ENCODE measurements around the gene DSCAM.

The DSCAM gene

DNA sequence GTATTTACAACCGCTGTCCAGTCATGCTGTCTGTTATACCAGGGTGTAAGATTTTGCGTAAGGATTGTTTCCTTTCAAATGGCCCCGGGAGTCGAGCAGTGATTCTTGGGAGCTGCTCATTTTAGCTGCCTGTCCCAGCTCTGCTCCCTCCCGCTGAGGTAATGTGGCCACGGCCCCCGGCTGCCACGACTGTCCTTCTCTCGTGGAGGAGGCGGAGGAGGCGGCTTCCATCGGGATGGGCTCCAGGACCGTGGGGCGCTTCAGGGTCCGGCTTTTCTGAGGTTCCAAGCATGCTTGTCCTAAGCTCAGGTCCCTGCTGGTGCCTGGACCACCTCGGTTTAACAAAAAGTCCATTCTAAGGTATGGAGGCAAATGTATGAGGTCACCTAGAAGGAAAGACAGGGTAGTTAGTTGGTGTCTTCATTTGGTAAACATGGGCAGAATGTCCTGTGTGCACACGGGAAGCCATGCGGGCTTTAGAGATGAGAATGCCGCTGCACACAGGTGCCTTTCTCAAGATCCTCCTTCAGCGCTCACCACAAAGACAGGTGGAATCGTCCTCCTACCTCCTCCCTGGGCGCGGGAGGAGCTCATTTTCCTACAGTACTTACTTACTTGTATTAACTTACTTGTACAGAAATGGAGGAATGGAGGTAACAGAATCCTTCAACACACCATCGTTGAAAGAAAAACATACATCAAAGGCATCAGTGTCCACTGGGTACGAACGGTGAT, 833.8 kb downstream of the DSCAM start:
- no peak for DNase-seq (ENCODE audit: low read depth in 3 of 3)

DNA sequence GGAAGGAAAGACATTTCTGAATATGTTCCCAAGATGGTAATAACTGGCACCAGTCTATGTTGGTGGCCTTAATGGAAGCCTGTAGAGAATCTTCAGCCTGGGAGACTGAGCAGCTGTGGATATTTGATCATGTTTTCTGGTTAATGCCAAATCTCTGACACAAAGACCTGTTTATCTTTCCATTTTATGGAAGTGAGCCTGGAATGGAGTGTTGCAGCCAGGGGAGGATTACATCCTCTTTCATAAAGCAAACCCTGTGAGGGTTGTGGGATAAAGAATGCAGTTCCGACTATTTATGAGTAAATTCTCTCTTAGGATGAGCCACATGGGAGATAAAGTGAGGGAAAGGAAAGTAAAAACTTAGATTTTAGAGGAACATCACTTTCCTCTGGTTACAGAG, 835.6 kb downstream of the DSCAM start:
- no peak for DNase-seq (ENCODE audit: low read depth in 3 of 3)

DNA sequence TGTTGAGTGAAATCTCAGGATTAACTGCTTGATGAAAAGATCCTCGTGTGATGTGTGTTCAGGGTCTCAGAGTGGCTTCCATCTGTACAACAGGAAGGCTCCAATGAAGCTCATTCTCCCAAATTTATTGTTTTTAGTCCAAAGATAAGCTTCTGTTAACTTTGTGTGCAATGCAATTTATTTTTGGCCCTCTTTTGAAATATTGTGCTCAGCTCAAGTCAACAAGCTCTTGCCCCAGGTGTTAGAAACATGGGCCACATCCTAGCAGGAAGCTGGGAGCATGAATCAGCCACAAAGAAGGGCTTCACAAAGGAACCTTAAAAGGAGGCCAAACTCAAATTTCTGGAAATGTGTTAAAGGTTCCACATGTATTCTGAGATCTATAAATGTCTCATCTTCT, 844.0 kb downstream of the DSCAM start:
- DNase-seq (ENCODE audit: low read depth in 3 of 3) = no peak

DNA sequence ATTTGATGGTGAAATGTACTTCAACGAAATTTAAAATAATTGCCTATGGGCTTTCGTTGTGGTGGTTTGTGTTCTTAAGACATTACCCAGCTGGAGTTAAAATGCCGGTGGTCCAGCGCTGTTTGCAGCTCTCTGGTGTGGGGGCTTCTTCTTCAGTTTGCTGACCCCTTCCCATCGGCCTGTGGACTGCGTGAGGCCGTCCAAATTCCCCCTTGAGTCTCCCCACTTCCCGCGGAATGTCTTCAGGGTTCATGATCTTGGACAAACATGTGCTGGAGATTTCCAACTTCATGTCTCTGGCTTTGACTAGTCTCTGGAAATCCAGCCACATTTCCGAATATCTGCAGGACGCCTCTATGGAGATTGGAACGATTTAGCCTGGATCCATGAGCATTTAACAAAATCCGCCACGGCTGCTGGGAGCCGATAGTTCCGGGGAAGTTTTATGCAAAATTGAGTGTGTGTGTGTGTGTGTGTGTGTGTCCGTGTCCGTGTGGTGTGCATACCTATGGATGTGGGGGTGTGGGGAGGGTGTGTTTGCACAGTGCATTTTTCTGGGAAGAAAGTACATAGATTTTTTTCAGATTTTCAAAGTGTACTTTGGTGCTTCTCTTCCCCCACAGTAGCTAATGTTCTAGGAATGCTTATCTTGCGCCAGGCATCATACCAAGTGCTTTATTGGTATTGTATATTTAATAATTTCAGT, 862.5 kb downstream of the DSCAM start:
- DNase-seq (ENCODE audit: low read depth in 3 of 3) = no peak

DNA sequence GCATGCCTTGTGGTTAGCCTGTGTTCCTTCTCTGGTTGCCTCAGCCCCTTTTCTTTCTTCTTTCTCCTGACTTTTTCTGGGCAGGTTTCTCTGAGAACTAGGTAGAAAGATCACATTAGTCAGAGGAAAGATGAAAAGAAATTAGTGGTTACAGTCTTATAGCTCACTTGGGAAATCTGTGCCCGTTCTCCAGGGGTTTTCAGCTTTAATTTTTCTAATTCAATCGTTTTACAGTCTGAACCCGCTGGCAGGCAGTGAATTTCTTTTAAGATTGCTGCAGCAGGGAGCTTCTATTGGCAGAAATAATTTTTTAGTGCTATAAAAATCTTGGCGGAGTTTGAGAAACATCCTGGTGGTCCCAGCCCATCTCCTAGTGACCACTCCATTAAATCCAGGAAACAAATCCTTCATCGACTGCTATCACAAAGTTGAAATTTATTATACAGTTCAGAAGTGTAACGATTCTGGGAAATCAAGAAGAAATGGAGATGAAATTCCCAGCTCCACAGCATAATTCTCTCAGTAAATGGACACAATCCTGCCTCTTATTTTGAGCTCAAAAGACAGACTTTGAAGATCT, 866.6 kb downstream of the DSCAM start:
- no peak for DNase-seq (ENCODE audit: low read depth in 3 of 3)

DNA sequence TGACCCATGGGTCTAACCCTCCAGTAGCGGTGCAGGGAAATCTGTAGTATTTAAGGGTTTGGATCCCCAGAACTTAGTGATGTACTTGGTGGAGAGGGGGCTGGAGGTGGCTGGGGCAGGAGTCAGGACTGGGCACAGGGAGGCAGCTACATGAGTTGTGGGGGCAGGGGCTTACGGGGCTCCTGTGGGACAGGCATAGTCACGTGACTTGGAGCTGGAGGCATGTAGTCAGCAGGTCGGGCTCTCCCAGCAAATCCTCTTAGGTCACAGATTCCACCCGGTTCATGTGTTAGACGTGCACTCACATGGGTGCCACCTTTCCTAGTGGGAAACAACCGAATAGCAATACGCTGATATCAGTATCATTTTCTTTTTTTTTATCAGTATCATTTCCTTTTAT, 867.6 kb downstream of the DSCAM start:
- DNase-seq (ENCODE audit: low read depth in 3 of 3) = no peak

DNA sequence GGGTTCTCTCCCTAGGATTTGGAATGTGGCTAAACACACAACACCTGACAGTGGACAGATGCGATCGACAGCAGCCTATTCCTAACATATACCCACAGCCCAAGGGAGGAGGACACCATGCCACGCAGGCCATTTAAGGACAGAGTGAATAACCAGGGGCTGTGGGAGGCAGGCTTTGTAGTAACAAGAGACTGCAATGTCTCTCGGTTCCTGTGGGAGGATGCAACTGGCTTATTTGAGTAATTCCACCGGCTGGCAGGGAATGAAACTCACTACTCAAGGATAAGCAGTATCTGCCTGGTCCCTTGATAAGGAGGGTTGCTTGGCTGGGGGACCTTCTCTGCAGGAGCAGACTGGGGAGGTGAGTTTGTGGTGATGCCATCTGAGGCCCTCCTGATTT, 870.2 kb downstream of the DSCAM start:
- DNase-seq (ENCODE audit: low read depth in 3 of 3) = no peak

DNA sequence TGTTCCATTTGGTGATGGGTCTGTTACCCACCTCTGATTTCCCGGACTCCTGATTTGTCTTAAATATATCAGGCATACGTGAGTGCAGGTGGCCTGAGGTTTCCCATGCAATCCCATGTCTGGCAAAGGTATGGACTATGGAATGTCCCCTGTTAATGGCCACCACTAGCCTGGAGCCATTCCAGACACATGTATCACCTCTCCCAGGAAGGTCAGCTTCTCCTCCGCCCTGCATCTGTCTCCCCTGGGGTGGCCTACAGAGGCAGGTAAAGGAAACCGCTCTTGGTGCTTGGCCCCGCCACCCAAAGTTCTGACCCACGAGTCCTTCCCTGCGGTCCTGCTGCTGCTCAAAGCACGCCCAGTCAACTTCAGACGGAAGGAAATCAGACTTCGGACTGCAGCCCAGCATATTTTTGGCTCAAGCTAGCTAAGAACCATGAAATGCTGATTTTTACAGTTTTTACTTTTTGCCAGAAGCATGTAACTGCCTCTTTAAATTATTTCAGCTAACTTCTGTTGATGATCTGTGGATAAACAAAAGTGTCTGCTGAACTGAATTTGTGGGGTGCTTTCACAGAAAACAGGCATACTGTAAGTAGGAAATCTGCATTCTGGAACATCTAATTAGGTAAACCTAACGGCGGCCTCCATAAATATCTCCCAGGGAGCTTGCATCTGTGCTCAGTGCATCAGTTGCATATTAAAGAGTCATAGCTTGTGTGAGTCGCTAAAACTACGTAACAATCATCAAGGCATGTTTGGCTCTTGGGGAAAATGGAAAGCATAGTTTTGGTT, 873.8 kb downstream of the DSCAM start:
- no peak for DNase-seq (ENCODE audit: low read depth in 3 of 3)

DNA sequence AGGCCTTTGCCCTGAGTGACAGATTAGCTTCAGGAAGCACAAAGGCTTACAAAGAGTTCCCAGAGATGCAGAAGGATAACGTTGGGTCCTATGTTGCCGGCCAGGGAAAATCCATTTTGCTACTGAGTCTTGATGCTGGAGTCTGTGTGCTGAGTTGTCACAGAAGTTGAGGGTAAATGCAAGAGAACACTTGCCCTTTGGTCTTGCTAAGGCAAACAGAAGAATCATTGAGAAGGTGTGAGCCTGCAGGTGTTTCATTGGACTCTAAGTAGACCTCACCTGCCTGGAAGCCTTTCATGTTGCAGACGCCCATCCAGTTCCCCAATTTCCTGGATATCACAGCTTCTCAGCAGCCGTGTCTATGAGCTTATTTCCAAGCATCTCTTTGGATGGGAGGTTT, 874.5 kb downstream of the DSCAM start:
- no peak for DNase-seq (ENCODE audit: low read depth in 3 of 3)

DNA sequence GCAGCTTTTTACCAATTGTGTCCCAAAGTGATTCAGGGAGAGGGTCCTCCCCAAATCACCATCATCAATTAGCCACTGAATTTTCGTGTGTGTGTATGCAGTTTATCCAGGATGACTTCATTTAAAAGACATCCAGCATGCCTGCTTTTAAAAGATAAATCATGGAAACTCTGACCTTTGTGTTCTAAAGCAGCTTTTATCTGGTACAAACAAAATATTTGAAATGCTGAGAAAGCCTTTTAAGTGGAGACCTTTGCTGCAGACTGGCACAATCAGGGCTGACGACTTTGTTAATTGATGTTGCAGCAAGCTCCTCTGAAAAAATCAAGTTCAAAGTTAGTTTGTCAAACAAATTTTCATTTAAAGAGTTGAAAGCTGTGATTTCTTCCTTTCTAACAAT, 875.0 kb downstream of the DSCAM start:
- DNase-seq (ENCODE audit: low read depth in 3 of 3) = no peak

DNA sequence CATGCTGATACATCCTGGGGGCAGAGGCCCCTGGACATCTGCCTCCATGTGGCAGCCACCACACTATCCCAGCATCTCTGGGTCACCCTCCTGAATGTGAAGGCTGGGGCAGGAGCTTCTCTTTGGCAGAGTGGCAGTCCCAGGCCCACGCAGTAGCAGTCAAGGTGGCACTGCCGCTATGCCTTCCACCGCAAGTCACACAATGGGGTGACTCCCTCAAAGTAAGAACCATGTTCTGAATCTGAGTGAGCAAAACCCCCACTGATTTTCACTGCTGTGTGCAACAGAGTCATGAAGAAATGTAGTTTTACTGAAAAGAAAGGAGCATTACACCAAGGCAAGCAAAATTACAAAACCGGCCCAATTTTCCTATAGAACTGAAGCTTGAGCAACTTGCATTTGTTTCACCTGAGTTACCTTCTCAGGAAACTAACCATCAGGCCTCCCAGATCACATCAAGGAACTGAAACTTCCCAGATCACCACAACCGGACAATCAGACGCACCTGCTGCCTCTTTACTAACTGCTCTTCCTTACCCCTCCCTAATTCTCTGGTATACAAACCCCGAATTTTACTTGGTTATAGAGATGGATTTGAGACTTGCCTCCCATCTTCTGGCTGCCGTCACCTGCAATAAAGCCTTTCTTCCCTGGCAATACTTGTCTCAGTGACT, 877.1 kb downstream of the DSCAM start:
- DNase-seq (ENCODE audit: low read depth in 3 of 3) = no peak

DNA sequence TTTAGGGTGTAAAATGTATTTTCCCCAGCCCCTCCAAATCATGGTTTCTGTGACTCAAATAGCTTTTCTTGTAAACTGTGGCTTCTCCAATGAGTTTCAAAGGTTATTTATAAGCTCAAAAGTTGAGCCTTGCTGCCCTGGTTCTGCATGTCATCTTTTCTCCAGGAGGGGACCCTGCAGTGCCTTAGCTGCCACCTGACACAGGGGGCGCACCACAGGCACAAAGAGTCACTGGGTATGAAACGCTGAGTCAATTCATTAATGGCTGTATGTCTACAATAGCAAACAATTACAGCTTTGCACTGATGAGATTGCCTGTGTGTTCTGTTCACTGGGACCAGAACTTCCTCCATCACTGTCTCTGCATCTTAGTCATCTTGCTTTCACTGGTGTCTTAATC, 878.9 kb downstream of the DSCAM start:
- no peak for DNase-seq (ENCODE audit: low read depth in 3 of 3)

DNA sequence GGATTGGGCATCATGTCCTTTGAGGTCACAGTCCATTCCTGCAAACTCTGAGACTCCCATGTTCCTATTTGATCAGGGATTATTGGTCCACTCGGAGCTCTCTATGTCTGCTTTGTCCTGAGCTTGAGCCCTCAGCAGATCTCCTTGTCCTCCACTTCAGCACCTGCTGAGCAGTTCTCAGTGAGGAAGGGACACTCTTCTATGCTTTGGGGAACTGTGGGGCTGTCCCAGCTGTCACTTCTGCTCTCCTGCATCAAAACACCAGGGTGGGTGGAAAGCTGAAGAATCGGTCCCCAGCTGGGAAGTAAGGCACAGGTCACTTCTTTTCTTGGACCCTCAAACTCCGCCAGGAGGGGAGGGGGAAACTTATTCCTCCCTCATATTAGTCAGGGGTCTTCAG, 880.2 kb downstream of the DSCAM start:
- no peak for DNase-seq (ENCODE audit: low read depth in 3 of 3)

DNA sequence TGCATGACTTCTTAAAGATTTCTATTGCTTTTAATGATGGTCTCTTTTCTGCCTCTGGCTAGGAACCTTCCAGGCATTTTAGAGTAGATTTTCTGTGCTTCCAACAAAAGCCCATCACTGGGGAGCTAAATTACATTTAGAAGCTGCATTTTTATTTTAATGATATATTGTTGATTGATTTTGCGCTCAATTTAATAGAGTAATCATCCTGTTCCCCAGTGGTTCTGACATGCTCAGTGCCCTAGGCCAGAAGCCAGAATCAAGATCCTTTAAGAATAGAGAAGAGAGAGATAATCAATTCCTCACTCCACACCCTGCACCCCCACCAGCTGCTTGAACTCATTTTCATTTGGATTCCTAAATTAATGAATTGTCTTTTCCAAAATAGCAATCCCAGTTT, 881.9 kb downstream of the DSCAM start:
- no peak for DNase-seq (ENCODE audit: low read depth in 3 of 3)

DNA sequence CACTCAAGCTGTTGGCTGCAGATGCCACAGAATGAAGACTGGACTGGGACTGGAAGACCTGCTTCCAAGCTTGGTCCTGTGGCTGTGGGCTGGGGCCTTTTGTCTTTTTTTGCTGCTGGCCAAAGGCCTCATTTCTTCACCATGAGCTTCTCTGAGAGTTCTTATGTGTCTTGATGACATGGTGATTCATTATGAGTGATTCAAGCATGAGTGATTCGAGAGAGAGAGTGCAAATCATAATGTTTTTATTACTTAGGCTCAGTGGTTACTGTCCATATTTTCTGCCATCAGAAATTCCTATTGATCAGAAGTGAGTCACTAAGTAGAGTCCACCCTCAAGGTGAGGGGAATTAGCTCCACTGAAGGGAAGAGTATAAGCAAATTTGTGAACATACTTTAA, 885.7 kb downstream of the DSCAM start:
- DNase-seq (ENCODE audit: low read depth in 3 of 3) = no peak

All from stimulated activated CD4-positive, alpha-beta T cell treated with anti-CD3 and anti-CD28 coated beads, TNF-alpha, amount 100 ng/mL, for 24 hours (primary cell).